Type B pancreatic cell (in vitro differentiated cells): Measurements from ENCODE around the gene TGFA. TPM values are rescaled to one million over a fixed set of nuclear protein-coding genes. Genes with fewer than 3 reads are reported as not detected.
A peak's percentile ranks its signal among the peaks of the same experiment; 100 is the strongest.

Source experiments
- DNase-seq: peaks from one replicate; pipeline ENCODE4 v3.0.0; 2021; ENCODE audit warnings: mixed read lengths; ENCODE audit not compliant: unreplicated experiment; ENCODE audit errors: extremely low spot score
- H3K27ac Mint-ChIP-seq: 2 replicates; pipeline ENCODE4 v1.8.0; 2021; ENCODE audit warnings: mild to moderate bottlenecking, mixed read lengths
- H3K27me3 Mint-ChIP-seq: 2 replicates; pipeline ENCODE4 v1.8.0; 2021; ENCODE audit warnings: mixed read lengths
- H3K36me3 Mint-ChIP-seq: 2 replicates; pipeline ENCODE4 v1.8.0; 2021; ENCODE audit warnings: mixed read lengths
- H3K4me1 Mint-ChIP-seq: one replicate; pipeline ENCODE4 v1.8.0; 2021; ENCODE audit warnings: mixed read lengths; ENCODE audit not compliant: unreplicated experiment
- H3K4me3 Mint-ChIP-seq: 2 replicates; pipeline ENCODE4 v1.8.0; 2021; ENCODE audit warnings: mild to moderate bottlenecking, mixed read lengths
- H3K9me3 Mint-ChIP-seq: 2 replicates; pipeline ENCODE4 v1.8.0; 2021; ENCODE audit warnings: mixed read lengths
- total RNA-seq: library from RNA; stranded (reverse); gene quantifications from 2 replicates; pipeline ENCODE4 v1.2.1, GENCODE V29; 2021; ENCODE audit warnings: low replicate concordance
- TF ChIP-seq, protein P1 (sequence below): fragments of 200-600 bp; sonication (generic); conservative IDR thresholded peaks from 2 replicates; pipeline ENCODE4 v1.5.0; 2021; ENCODE audit warnings: antibody characterized with exemption, mild to moderate bottlenecking

TGFA gene
- total RNA-seq, 1 donor from 2014 or later: 6.8 TPM

- DNase-seq: no peak
- Mint-ChIP-seq H3K4me1 (no peaks in the 10 kb centered on the region), H3K9me3 (no peaks in the 10 kb centered on the region), H3K36me3 (no peaks in the 10 kb centered on the region), H3K27ac (no peak overlapping the region), H3K4me3 (no peak overlapping the region), H3K27me3 (peaks cover 4% of the 10 kb centered on the region)
- TF ChIP-seq, protein P1, sequence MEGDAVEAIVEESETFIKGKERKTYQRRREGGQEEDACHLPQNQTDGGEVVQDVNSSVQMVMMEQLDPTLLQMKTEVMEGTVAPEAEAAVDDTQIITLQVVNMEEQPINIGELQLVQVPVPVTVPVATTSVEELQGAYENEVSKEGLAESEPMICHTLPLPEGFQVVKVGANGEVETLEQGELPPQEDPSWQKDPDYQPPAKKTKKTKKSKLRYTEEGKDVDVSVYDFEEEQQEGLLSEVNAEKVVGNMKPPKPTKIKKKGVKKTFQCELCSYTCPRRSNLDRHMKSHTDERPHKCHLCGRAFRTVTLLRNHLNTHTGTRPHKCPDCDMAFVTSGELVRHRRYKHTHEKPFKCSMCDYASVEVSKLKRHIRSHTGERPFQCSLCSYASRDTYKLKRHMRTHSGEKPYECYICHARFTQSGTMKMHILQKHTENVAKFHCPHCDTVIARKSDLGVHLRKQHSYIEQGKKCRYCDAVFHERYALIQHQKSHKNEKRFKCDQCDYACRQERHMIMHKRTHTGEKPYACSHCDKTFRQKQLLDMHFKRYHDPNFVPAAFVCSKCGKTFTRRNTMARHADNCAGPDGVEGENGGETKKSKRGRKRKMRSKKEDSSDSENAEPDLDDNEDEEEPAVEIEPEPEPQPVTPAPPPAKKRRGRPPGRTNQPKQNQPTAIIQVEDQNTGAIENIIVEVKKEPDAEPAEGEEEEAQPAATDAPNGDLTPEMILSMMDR: no peak
Observed at GRCh38 chr2:70426341-70426740, 127.3 kb downstream of the TGFA start.

- Mint-ChIP-seq H3K4me1 (no peaks in the 10 kb centered on the region), H3K36me3 (no peaks in the 10 kb centered on the region), H3K27ac (no peak overlapping the region), H3K9me3 (no peaks in the 10 kb centered on the region), H3K4me3 (no peak overlapping the region), H3K27me3 (peaks cover 4% of the 10 kb centered on the region)
- TF ChIP-seq, protein P1: no peak
- no peak for DNase-seq
Observed at GRCh38 chr2:70425682-70426301, 127.8 kb downstream of the TGFA start.

DNA sequence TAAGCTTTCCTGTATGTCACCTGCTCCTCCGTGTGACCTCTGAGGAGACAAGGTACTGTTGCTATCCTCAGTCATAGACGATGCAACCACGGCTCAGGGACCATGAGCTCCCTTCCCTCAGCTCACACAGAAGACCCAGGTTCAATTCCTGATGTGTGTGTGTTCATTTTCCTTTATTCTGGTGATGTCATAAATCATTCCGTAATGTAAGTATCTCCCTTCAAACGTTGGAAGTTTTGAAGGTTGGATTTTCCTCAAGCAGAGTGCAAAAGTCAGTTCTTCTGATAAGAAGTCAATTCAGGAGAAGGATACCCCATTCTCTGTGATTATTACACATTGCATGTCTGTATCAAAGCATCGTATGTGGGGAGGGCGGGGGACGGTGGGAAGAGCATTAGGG is 132.9 kb downstream of the TGFA start:
- DNase-seq: no peak
- no peak overlapping the region for H3K4me3 Mint-ChIP-seq
- peaks cover 4% of the 10 kb centered on the region for H3K27me3 Mint-ChIP-seq
- no peak overlapping the region for H3K27ac Mint-ChIP-seq
- TF ChIP-seq, protein P1: no peak
- no peaks in the 10 kb centered on the region for H3K4me1 Mint-ChIP-seq
- no peaks in the 10 kb centered on the region for H3K9me3 Mint-ChIP-seq
- H3K36me3 Mint-ChIP-seq: no peaks in the 10 kb centered on the region

DNA sequence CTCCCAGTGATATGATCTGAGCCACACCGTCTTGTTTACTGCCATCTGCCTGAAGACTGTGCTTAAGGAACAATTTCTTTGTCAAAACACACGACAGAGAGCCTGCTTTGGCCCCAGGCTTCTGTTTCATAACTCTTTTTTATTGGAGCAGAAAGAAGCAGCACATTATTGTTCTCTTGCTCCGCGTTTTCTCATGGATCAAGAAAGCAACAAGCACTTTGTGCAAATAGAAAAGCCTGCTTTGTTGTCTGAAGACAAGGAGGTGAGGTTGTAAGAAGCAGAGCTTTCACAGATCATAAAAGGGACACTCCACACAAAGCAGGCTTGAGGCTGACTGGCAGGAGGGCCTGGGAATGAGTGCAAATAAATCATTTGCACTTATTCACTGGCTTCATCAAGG is 133.5 kb downstream of the TGFA start:
- H3K27me3 Mint-ChIP-seq: peaks cover 4% of the 10 kb centered on the region
- no peak overlapping the region for H3K4me3 Mint-ChIP-seq
- no peaks in the 10 kb centered on the region for H3K36me3 Mint-ChIP-seq
- H3K27ac Mint-ChIP-seq: peak overlapping the region; percentile 63
- no peaks in the 10 kb centered on the region for H3K9me3 Mint-ChIP-seq
- DNase-seq: no peak
- no peaks in the 10 kb centered on the region for H3K4me1 Mint-ChIP-seq
- TF ChIP-seq, protein P1: no peak

DNA sequence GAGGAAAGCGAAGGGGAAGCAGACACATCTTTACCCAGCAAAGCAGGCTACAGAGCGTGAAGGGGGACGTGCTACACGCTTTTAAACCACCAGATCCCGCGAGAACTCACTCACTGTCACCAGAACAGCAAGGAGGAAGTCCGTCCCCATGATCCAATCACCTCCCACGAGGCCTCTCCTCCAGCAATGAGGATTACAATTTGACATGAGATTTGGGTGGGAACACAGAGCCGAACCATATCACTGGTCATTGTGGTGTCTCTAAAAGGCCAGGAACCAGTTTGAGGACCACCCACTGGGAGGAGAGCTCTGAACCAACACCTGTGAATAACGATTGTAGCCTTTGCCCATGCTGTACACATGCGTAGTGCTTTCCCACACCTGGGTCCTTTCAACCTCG is 135.1 kb downstream of the TGFA start:
- Mint-ChIP-seq H3K27ac (no peak overlapping the region), H3K27me3 (peaks cover 3% of the 10 kb centered on the region), H3K4me3 (no peak overlapping the region), H3K36me3 (no peaks in the 10 kb centered on the region), H3K4me1 (no peaks in the 10 kb centered on the region), H3K9me3 (no peaks in the 10 kb centered on the region)
- TF ChIP-seq, protein P1: no peak
- DNase-seq: no peak

DNA sequence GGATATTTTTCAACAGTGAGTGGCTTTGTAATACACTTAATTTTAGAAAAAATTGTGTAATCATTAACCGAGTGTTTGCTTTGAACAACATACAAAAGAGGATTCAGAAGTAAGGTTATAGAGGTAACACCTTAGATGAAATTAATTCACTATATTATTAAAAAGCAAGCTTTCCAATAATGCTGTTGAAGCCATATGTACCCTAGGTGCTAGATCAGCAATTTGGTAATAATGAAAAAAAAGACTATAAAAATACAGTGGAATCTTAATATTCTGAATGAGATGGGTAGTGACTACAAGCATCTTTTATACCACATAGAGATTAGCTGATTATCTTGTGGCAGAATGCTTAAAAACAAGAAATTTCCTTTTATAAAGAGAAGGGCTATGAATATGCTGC is 136.6 kb downstream of the TGFA start:
- Mint-ChIP-seq H3K36me3 (no peaks in the 10 kb centered on the region), H3K9me3 (no peaks in the 10 kb centered on the region), H3K4me1 (no peaks in the 10 kb centered on the region), H3K27ac (no peak overlapping the region), H3K4me3 (no peak overlapping the region), H3K27me3 (peaks cover 4% of the 10 kb centered on the region)
- TF ChIP-seq, protein P1: no peak
- DNase-seq: no peak
